ENCODE data around the gene PCDH15.

GRCh38 chr10:54449056-54449455 lies 352.0 kb downstream of the PCDH15 start:
- TF ChIP-seq GATA3 (IDR thresholded peaks at IDR 0.05; ENCODE audit: low read depth, low read length) (no peak), GATA2 (IDR thresholded peaks at IDR 0.05; ENCODE audit: low read depth, low read length) (no peak)
